Mesendoderm (in vitro differentiated cells): ENCODE results near the gene EDN3.
"Not testable (repeated sequence)": the region's sequence is repeated elsewhere in the genome, so short reads cannot be mapped to it uniquely, and the experiment has no call there.

Experiments
- DNase-seq: peaks from one replicate; pipeline ENCODE4 v3.0.0; 2013
- H2AK5ac ChIP-seq: 2 replicates; pipeline ENCODE4 v1.6.1; 2013; ENCODE audit warnings: low read length, inconsistent platforms
- H2BK120ac ChIP-seq: 2 replicates; pipeline ENCODE4 v1.6.1; 2013; ENCODE audit warnings: low read depth, mild to moderate bottlenecking, low read length, moderate library complexity, mixed read lengths
- H2BK15ac ChIP-seq: replicated peaks from 2 replicates; pipeline ENCODE4 v1.6.1; 2013; ENCODE audit warnings: low read depth, mild to moderate bottlenecking, moderate library complexity
- H2BK5ac ChIP-seq: 2 replicates; pipeline ENCODE4 v1.6.1; 2013; ENCODE audit warnings: low read length, inconsistent platforms
- H3K18ac ChIP-seq: 2 replicates; pipeline ENCODE4 v1.6.1; 2013; ENCODE audit warnings: mild to moderate bottlenecking, low read length, mixed read lengths
- H3K23ac ChIP-seq: one replicate; pipeline ENCODE4 v1.6.1; 2013; ENCODE audit warnings: low read length
- H3K27ac ChIP-seq: 2 replicates; pipeline ENCODE4 v1.5.1; 2013; ENCODE audit warnings: low read depth, mild to moderate bottlenecking, inconsistent platforms, low read length, moderate library complexity
- H3K27me3 ChIP-seq: 2 replicates; pipeline ENCODE4 v1.6.1; 2013; ENCODE audit warnings: low read length, control low read depth, mild to moderate bottlenecking, inconsistent platforms; ENCODE audit not compliant: insufficient read depth, poor library complexity
- H3K36me3 ChIP-seq: 2 replicates; pipeline ENCODE4 v1.6.1; 2013; ENCODE audit warnings: low read length, inconsistent platforms; ENCODE audit not compliant: control insufficient read depth, insufficient read depth
- H3K4ac ChIP-seq: one replicate; pipeline ENCODE4 v1.6.1; 2013; ENCODE audit warnings: low read depth, mild to moderate bottlenecking, low read length, moderate library complexity
- H3K4me1 ChIP-seq: 2 replicates; pipeline ENCODE4 v1.6.1; 2013; ENCODE audit warnings: low read depth, low read length, inconsistent platforms; ENCODE audit not compliant: control insufficient read depth
- H3K4me2 ChIP-seq: 2 replicates; pipeline ENCODE4 v1.6.1; 2013; ENCODE audit warnings: low read length
- H3K4me3 ChIP-seq: 2 replicates; pipeline ENCODE4 v1.5.1; 2013; ENCODE audit warnings: mild to moderate bottlenecking, low read length
- H3K56ac ChIP-seq: one replicate; pipeline ENCODE4 v1.6.1; 2013; ENCODE audit warnings: low read length
- H3K79me1 ChIP-seq: 2 replicates; pipeline ENCODE4 v1.6.1; 2013; ENCODE audit warnings: low read length, inconsistent platforms
- H3K79me2 ChIP-seq: 2 replicates; pipeline ENCODE4 v1.6.1; 2013; ENCODE audit warnings: mild to moderate bottlenecking, low read length; ENCODE audit not compliant: control insufficient read depth, insufficient read depth
- H3K9ac ChIP-seq: 2 replicates; pipeline ENCODE4 v1.6.1; 2013; ENCODE audit warnings: low read length, inconsistent platforms
- H4K5ac ChIP-seq: one replicate; pipeline ENCODE4 v1.6.1; 2013; ENCODE audit warnings: low read length
- H4K8ac ChIP-seq: one replicate; pipeline ENCODE4 v1.6.1; 2013; ENCODE audit warnings: low read depth, mild to moderate bottlenecking, control low read depth, low read length, moderate library complexity
- WGBS: extraction: QIAGEN DNeasy Blood & Tissue Kit; methylation state at CpG from one replicate; pipeline ENCODE4 v1.1.7; 2013; ENCODE audit warnings: low lambda C conversion rate, missing lambda C conversion rate; ENCODE audit not compliant: insufficient coverage; ENCODE audit errors: extremely low coverage; 5-methylcytosine and 5-hydroxymethylcytosine counted together

EDN3 gene

GRCh38 chr20:59340201-59340885 is 39.9 kb downstream of the EDN3 start:
- no peak overlapping the region for H3K4me2 ChIP-seq
- H2BK120ac ChIP-seq, result no peak overlapping the region
- no peak overlapping the region for H3K27ac ChIP-seq
- no peaks in the 10 kb centered on the region for H3K4me1 ChIP-seq
- H3K23ac ChIP-seq, result no peak overlapping the region
- no peak overlapping the region for H3K4ac ChIP-seq
- no peak overlapping the region for H3K9ac ChIP-seq
- H2AK5ac ChIP-seq, result no peak overlapping the region
- no peak overlapping the region for H2BK5ac ChIP-seq
- H2BK15ac ChIP-seq, result no peak overlapping the region
- H3K36me3 ChIP-seq, result no peaks in the 10 kb centered on the region
- no peak overlapping the region for H3K18ac ChIP-seq
- WGBS, result no CpG with 5 or more reads among the region's 12 CpGs
- no peaks in the 10 kb centered on the region for H3K27me3 ChIP-seq
- no peak overlapping the region for H3K56ac ChIP-seq
- no peak overlapping the region for H4K5ac ChIP-seq
- no peak overlapping the region for H4K8ac ChIP-seq
- H3K79me1 ChIP-seq, result no peaks in the 10 kb centered on the region
- no peak overlapping the region for H3K4me3 ChIP-seq
- H3K79me2 ChIP-seq, result no peaks in the 10 kb centered on the region
- DNase-seq, result no peak

- H2BK120ac ChIP-seq, H2BK15ac ChIP-seq, H3K36me3 ChIP-seq, H3K18ac ChIP-seq, H3K4ac ChIP-seq, H3K4me3 ChIP-seq, H4K5ac ChIP-seq, H3K4me1 ChIP-seq, H3K4me2 ChIP-seq, H3K27me3 ChIP-seq, H3K79me2 ChIP-seq, H3K27ac ChIP-seq, H2BK5ac ChIP-seq, H3K56ac ChIP-seq, H3K9ac ChIP-seq, H4K8ac ChIP-seq, H2AK5ac ChIP-seq, H3K23ac ChIP-seq, DNase-seq, H3K79me1 ChIP-seq: not testable (repeated sequence)
- no CpG with 5 or more reads among the region's 4 CpGs for whole genome bisulfite sequencing
These were observed 41.0 kb downstream of the EDN3 start for GRCh38 chr20:59341285-59342022.

- H3K36me3 ChIP-seq, result no peaks in the 10 kb centered on the region
- H3K4me3 ChIP-seq, result no peak overlapping the region
- no peak overlapping the region for H3K18ac ChIP-seq
- H2AK5ac ChIP-seq, result no peak overlapping the region
- no peaks in the 10 kb centered on the region for H3K79me1 ChIP-seq
- H3K4me2 ChIP-seq, result no peak overlapping the region
- no peak overlapping the region for H2BK15ac ChIP-seq
- H3K9ac ChIP-seq, result no peak overlapping the region
- no peaks in the 10 kb centered on the region for H3K79me2 ChIP-seq
- no peaks in the 10 kb centered on the region for H3K27me3 ChIP-seq
- H4K5ac ChIP-seq, result no peak overlapping the region
- H2BK120ac ChIP-seq, result no peak overlapping the region
- H3K27ac ChIP-seq, result no peak overlapping the region
- H3K4ac ChIP-seq, result no peak overlapping the region
- no peak for DNase-seq
- no peak overlapping the region for H4K8ac ChIP-seq
- no CpG with 5 or more reads among the region's 28 CpGs for WGBS
- no peak overlapping the region for H2BK5ac ChIP-seq
- H3K4me1 ChIP-seq, result no peaks in the 10 kb centered on the region
- H3K56ac ChIP-seq, result no peak overlapping the region
- H3K23ac ChIP-seq, result no peak overlapping the region
These were observed 41.9 kb downstream of the EDN3 start for GRCh38 chr20:59342023-59342957.

GRCh38 chr20:59346061-59346460 is 45.6 kb downstream of the EDN3 start:
- Histone ChIP-seq H3K36me3 (no peaks in the 10 kb centered on the region), H2BK120ac (no peak overlapping the region), H4K5ac (no peak overlapping the region), H3K23ac (no peak overlapping the region), H2BK5ac (no peak overlapping the region), H3K27ac (no peak overlapping the region), H3K56ac (no peak overlapping the region), H3K9ac (no peak overlapping the region), H3K4ac (no peak overlapping the region), H3K4me1 (no peaks in the 10 kb centered on the region), H2AK5ac (no peak overlapping the region), H3K18ac (no peak overlapping the region), H3K4me2 (no peak overlapping the region), H3K79me1 (no peaks in the 10 kb centered on the region), H4K8ac (no peak overlapping the region), H2BK15ac (no peak overlapping the region), H3K4me3 (no peak overlapping the region), H3K79me2 (no peaks in the 10 kb centered on the region), H3K27me3 (no peaks in the 10 kb centered on the region)
- DNase-seq, result no peak
- WGBS, result no CpG with 5 or more reads among the region's 2 CpGs

GRCh38 chr20:59349277-59349676 is 48.9 kb downstream of the EDN3 start:
- no peaks in the 10 kb centered on the region for H3K27me3 ChIP-seq
- no peak overlapping the region for H3K4ac ChIP-seq
- H3K18ac ChIP-seq, result no peak overlapping the region
- no peaks in the 10 kb centered on the region for H3K36me3 ChIP-seq
- H2BK5ac ChIP-seq, result no peak overlapping the region
- no peak overlapping the region for H3K27ac ChIP-seq
- no peak overlapping the region for H3K56ac ChIP-seq
- no peak overlapping the region for H2AK5ac ChIP-seq
- H2BK120ac ChIP-seq, result no peak overlapping the region
- no peak overlapping the region for H3K4me3 ChIP-seq
- no peak overlapping the region for H2BK15ac ChIP-seq
- H3K4me2 ChIP-seq, result no peak overlapping the region
- WGBS, result no CpG with 5 or more reads among the region's 1 CpG
- no peaks in the 10 kb centered on the region for H3K79me1 ChIP-seq
- no peaks in the 10 kb centered on the region for H3K79me2 ChIP-seq
- no peak overlapping the region for H3K9ac ChIP-seq
- no peak overlapping the region for H3K23ac ChIP-seq
- H4K5ac ChIP-seq, result no peak overlapping the region
- no peak overlapping the region for H4K8ac ChIP-seq
- no peaks in the 10 kb centered on the region for H3K4me1 ChIP-seq
- no peak for DNase-seq
